DND-41 (cell line): ENCODE data around the gene SLC35G1.

Experiments used
- CTCF ChIP-seq: IDR thresholded peaks from 2 replicates; pipeline ENCODE4 v1.5.1; 2012; ENCODE audit warnings: borderline replicate concordance, low read length, moderate library complexity, mild to moderate bottlenecking; ENCODE audit not compliant: poor library complexity, severe bottlenecking; ENCODE audit errors: extremely low read depth
- EZH2 ChIP-seq: IDR thresholded peaks from 3 replicates; pipeline ENCODE4 v1.6.1; 2012; ENCODE audit warnings: borderline replicate concordance, low read depth, mild to moderate bottlenecking, moderate library complexity, low read length, inconsistent platforms; ENCODE audit not compliant: severe bottlenecking

GRCh38 chr10:93854975-93855374, 38.8 kb upstream of the SLC35G1 start:
- TF ChIP-seq EZH2 (no peak), CTCF (no peak)
